NOMO-1 (cell line): Measurements from ENCODE around the gene ZEB2.
A peak's percentile ranks its signal among the peaks of the same experiment; 100 is the strongest.

ENCODE experiments used
- DNase-seq, 2 experiments: peaks; one replicate each; lab custom pipeline; 2025; ENCODE audit not compliant: unreplicated experiment in 2 of 2; lab: John Stamatoyannopoulos, UW

The ZEB2 gene

DNA sequence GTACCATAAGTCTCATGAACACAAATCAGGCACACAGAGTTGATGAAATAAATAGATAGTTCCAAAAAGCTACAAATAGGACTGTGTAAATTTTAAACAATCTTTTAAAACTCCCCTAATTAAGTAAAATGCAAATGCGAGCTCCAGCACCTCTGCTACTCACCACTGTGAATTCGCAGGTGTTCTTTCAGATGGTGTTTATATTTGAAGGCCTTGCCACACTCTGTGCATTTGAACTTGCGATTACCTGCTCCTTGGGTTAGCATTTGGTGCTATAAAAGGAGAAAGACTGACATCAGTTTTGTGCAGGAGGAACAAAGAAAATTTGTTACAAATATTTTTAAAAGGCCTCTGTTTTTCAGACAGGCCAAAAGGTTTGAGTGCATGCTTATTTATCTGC lies 118.9 kb downstream of the ZEB2 start:
- no peak for DNase-seq

DNA sequence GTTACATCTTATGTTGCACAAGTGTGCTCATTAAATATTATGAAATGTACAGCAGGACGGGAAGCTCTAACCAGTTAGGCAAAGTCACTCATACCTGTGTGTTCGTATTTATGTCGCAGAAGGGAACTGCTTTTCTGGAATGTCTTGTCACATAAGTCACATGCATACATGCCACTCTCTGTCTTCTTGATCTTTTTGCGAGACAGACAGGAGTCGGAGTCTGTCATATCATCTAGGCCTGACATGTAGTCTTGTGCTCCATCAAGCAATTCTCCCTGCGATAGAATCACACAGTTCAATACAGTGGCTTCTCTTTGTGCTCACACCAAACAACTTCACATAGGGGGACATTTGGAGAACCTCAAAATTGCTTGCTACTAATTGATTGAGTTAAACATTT lies 123.6 kb downstream of the ZEB2 start:
- peak in 1 of 2 experiments; percentile 46 for DNase-seq

DNA sequence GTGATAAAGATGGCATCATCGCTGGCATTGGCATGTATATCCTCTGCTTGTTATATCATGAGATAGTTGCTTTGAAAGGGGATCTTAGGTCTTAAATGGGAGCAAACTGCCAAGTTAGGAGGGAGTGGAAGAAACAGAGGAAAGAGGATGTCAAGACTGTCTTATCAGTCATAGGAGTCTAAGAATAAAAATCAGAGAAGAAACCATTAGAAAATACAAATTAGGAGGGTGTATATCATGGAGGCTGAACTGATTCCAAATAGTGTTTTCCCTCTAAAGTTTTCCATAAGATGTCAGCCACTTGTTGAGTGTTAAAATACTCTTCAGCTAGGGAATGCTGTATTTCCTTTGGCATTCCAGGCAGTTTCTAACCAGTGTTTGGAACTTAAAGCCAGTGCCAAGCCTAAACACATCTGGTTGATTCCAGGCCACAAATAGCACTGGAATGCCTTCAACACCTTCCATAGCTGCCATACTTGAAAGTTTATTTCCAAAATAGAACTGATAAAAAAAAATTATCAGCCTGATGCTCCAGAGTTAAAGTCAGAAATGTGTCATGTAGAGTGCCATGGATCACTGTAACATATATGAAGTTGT lies 129.4 kb downstream of the ZEB2 start:
- no peak for DNase-seq

- DNase-seq: no peak
Observed at GRCh38 chr2:144389930-144390311, 130.0 kb downstream of the ZEB2 start.

GRCh38 chr2:144389151-144389929 lies 130.6 kb downstream of the ZEB2 start:
- DNase-seq: no peak

GRCh38 chr2:144385381-144385780 lies 134.5 kb downstream of the ZEB2 start:
- DNase-seq: no peak

GRCh38 chr2:144383571-144384100 lies 136.3 kb downstream of the ZEB2 start:
- DNase-seq: peak in 1 of 2 experiments; percentile 44

- peak; percentile 92 to 99 for DNase-seq
Observed at GRCh38 chr2:144382849-144383248, 137.1 kb downstream of the ZEB2 start.

GRCh38 chr2:144381716-144382115 lies 138.2 kb downstream of the ZEB2 start:
- DNase-seq: no peak

DNA sequence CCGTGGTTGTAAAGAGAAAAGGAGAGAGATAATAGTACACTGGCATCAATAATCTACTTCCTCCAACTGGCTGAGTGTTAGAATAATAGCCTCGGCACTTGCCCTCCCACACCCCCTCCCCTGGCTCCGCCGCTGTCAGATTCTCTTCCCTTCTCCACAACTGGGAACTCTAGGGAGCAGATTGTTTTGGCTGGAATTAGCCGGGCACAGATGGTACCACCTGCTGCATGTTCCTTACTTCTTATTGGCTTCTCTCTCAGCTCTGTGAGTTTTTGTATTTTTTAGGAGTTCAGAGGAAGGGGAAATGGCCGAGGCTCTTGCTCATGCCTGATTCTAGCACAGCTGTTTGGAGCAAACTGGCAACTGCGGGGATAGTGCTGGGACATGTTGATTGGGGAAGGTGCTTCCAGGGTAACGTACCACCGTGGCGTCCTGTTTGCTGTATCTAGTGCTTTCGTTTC lies 140.0 kb downstream of the ZEB2 start:
- DNase-seq: no peak

DNA sequence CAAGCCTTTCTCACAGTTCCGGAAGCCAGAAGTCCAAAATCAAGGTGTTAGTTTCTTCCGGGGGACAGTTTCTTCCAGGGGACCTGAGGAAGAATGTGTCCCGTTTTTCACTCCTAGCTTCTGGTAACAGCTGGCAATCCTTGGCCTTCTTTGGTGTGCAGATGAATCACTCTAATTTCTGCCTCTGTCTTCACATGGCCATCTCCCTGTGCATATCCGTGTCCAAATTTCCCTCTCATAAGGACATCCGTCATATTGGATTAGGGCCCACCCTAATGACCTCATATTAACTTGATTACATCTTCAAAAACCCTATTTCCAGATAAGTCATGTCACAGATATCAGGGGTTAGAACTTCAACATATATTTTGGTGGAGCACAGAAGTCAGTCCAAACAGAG lies 141.4 kb downstream of the ZEB2 start:
- DNase-seq: no peak

- DNase-seq: peak in 1 of 2 experiments; percentile 47
Observed at GRCh38 chr2:144377914-144378313, 142.0 kb downstream of the ZEB2 start.

DNA sequence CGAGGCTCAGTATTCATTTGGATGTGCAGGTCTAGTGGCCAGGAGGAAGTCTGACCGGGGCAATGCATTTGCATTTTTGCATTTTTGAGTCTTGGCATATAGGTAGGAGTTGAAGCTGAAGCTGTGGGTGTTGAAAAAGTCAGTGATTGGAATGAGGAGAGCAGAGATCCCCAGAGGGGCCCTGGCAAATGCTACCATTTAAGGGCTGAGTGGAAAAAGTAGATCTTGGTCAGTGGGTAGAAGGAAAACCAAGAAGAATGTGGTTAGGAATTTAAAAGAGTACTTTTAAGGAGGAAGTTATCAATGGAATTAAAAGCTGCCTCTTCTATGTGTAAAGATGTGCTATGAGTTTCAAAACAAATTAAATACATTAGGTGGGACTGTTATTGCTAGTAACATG lies 143.0 kb downstream of the ZEB2 start:
- DNase-seq: no peak

DNA sequence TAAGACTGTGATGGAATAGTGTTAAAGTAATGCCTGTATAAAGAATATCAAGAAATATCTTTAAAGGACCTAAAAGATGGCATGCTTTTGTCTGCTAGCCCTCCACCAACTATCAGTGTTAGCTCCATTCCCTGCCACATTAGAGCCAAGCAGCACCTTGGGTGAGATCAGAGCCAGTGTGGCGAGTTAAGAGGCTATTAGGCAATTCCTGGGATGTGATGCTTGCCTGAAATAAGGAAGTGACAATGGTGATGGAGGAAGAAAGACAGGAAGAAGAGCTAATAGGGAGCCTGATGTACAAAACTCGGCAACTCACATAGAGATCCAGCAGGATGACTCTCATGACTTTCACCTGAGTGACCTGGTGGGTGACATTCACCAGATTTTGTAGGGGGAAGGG lies 143.5 kb downstream of the ZEB2 start:
- no peak for DNase-seq

DNA sequence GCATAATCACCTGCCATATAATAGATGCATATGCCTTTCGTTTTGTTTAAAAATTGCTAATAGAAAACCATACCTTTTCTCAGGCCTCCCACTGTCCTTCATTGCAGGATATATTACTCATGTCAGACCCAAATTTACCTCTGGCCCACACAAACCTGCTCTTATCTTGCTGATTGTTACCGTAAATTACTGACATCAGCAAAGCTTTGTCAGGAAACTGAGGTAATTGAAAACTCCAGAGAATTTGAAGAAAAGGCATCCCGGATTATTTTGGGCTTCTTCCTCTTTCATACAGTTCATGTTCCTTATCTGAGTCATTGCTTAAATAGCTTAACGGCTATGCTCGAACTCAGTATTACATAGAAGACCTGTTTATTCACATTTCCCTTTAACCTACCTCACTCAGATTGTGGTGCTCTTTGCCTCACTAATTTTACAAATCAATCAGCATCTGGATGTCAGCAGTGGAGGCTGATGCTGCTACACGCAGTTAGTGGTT lies 145.7 kb downstream of the ZEB2 start:
- peak; percentile 13 to 84 for DNase-seq

DNA sequence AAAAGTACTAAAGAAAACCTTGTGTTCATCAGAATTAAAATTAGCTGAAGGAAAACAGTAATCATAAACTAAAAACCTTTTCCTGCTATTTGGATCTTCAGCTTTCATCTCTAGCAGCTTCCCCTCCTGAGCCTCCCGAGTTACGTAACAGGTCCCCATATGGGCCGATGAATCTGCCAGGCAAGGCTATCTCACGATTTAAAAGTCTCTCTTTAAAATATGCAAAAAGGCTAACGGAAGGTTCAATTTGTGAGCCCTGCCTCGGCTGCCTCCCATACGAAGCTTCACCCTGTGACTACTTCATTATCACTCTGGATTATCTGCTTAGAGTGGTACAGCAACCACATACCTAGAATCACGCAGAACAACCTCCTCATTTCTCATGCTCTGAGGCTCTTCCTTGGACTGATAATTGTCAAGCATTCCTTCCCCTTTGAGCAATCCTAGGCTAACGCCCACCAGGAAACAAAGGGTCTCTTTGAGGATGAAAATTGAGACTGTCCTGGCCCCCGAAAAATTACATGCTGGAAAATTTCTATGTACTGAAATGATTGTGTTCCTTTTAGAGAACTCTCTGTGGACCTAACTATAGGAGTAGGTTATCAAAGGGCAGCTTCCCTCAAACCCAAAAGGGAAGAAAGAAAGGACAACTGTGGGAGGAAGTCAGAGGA lies 147.4 kb downstream of the ZEB2 start:
- peak; percentile 23 to 47 for DNase-seq

DNA sequence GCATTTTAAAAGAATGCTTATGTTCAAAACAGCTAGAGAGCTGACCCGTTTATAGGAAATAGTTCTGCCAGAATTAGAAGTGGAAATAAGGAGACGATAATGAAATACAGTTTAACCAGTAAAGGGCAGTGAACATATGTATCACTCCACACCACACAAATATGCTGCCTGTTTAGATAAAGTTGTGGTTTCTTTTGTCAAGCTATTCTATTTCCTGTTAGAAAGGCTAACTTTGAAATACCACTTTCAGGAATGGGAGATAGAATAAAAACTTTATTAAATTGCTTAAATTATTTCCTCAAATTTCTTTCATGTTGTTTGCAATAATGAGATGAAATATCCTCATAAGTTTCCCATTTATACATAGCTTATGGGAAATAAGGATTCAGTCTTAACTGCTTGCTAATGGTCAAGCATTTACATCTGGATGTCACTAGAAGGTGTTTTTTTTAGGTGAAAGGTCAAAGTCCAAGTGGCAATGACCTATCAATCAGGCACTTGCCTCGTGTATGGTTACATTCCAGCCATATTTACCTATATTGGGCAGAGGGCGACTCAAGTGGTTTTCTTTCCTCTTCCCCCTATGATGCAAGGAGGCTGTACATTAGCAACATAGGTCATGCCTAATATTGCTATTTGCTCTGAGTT lies 148.9 kb downstream of the ZEB2 start:
- no peak for DNase-seq

DNA sequence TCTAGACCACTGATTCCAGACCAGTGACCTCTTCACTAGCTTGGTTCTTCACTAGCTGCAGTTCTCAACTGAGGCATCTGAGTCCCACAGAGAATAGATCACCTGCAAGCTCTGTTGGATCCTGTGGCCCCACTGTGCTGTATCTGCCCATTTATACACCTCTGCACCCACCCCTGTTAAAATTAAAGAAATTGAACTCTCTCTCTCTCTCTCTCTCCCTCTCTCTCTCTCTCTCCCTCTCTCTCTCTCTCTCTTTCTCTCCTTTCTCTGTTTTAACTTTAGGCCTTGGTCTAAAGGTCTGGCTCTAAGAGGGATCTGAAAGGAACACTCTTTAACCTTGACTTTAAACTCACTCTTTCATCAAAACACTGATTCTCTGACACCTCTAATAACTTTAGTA lies 150.5 kb downstream of the ZEB2 start:
- DNase-seq: no peak

GRCh38 chr2:144366825-144367429 lies 153.0 kb downstream of the ZEB2 start:
- no peak for DNase-seq

DNA sequence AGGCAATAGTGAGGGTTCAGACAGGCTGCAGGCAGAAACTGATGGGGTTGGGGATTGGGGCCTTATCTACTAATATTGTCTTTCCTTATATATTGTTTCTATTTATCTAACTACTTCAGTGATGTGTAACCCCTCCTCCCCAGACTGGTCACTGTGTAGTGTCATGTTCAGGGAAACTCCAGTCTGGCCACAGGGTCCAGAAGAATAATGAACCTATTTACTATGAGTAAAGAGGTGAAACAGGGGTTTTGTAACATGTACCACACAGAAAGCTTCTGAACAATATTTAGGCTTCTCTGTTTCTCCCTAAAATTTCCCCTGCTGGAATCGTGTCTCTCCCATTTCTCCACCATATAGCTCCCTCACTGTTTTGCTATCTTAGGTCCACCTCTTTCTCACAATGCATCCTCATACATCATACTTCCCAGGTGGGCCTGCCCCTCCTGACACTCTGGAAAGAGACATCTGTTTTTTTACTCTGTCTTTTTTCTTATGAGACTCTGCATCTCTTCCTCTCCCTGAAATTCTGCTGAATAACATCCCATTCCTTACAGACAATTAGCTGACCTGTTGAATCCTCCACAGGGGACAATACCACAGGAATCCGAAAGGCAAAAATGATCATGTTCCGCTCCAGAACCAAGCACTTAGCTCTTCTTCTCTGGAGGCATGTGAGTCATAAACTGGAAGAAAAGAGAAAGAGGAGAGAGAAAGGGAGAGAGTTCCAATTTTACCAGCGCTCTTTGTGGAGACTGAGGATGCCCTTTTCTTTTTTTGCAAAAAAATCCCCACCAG lies 154.8 kb downstream of the ZEB2 start:
- no peak for DNase-seq
